HG02938 (cell line): ENCODE measurements around the gene CNBD2.
A peak's percentile ranks its signal among the peaks of the same experiment; 100 is the strongest.
"Not testable (repeated sequence)": the region's sequence is repeated elsewhere in the genome, so short reads cannot be mapped to it uniquely, and the experiment has no call there.

ENCODE experiments used
- ATAC-seq: cut with Tn5 transposase; IDR thresholded peaks from one replicate; pipeline ENCODE4 v1.9.1; 2021; ENCODE audit warnings: mild to moderate bottlenecking, moderate library complexity; ENCODE audit not compliant: unreplicated experiment

CNBD2 gene

GRCh38 chr20:36018208-36018988, 50.0 kb downstream of the CNBD2 start:
- ATAC-seq: no peak

GRCh38 chr20:36026131-36026530, 57.7 kb downstream of the CNBD2 start:
- not testable (repeated sequence) for ATAC-seq

GRCh38 chr20:36028106-36028808, 59.9 kb downstream of the CNBD2 start:
- no peak for ATAC-seq

- ATAC-seq: no peak
Measured at GRCh38 chr20:36030149-36030548, 61.8 kb downstream of the CNBD2 start.

DNA sequence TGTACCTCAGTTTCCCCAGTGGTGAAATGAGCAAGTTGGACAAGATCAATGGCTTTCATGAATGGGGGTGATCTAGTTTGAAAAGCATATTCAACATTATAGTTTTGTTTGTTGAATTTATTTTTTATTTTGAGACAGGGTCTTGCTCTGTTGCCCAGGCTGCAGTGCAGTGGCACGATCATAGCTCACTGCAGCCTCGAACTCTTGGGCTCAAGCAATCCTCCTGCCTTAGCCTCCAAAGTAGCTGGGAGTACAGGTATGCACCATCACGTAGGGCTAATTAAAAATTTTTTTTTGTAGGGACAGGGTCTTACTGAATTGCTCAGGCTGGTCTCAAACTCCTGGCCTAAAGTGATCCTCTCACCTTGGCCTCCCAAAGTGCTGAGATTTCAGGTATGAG, 63.4 kb downstream of the CNBD2 start:
- no peak for ATAC-seq

GRCh38 chr20:36034875-36035274, 66.5 kb downstream of the CNBD2 start:
- ATAC-seq: no peak

DNA sequence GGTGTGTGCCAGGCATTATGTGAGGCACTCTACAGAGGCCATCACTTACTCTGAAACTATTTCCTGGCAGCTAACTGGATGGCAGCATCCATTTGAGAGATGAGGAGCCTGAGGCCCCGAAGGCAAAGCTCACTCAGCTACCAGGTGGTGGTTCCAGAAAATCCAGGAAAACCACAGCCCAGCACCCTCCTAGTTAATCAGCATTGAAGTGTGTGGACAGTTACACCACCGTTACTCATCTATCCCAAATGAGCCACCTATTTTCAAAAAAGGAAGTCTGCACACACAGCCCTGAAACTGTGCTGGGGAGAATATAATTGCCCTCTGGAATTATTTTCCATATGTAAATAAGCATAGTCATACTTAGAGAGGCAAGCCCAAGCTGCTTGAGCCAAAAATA, 67.4 kb downstream of the CNBD2 start:
- ATAC-seq: no peak

GRCh38 chr20:36036688-36037087, 68.3 kb downstream of the CNBD2 start:
- ATAC-seq: no peak

GRCh38 chr20:36040571-36040970, 72.2 kb downstream of the CNBD2 start:
- no peak for ATAC-seq

- no peak for ATAC-seq
Measured at GRCh38 chr20:36043441-36043840, 75.1 kb downstream of the CNBD2 start.

GRCh38 chr20:36043892-36044515, 75.6 kb downstream of the CNBD2 start:
- ATAC-seq: no peak

DNA sequence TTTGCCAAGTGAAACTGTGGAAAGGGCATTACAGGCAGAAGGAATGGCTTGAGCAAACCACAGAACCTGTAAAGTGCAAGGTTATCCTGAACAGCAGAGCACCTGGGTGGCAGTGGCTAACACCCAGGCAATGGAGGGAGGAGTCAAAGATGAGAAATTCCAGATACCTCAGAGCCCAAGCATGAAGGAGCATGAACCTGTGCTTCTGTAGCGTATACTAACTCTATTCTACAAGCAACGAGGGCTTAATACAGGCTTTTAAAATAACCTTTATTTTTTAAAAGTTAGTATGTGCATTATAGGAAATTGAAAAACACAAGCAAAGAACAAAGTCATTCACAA, 77.0 kb downstream of the CNBD2 start:
- no peak for ATAC-seq

GRCh38 chr20:36046073-36046798, 77.8 kb downstream of the CNBD2 start:
- not testable (repeated sequence) for ATAC-seq

GRCh38 chr20:36049408-36049807, 81.0 kb downstream of the CNBD2 start:
- not testable (repeated sequence) for ATAC-seq

DNA sequence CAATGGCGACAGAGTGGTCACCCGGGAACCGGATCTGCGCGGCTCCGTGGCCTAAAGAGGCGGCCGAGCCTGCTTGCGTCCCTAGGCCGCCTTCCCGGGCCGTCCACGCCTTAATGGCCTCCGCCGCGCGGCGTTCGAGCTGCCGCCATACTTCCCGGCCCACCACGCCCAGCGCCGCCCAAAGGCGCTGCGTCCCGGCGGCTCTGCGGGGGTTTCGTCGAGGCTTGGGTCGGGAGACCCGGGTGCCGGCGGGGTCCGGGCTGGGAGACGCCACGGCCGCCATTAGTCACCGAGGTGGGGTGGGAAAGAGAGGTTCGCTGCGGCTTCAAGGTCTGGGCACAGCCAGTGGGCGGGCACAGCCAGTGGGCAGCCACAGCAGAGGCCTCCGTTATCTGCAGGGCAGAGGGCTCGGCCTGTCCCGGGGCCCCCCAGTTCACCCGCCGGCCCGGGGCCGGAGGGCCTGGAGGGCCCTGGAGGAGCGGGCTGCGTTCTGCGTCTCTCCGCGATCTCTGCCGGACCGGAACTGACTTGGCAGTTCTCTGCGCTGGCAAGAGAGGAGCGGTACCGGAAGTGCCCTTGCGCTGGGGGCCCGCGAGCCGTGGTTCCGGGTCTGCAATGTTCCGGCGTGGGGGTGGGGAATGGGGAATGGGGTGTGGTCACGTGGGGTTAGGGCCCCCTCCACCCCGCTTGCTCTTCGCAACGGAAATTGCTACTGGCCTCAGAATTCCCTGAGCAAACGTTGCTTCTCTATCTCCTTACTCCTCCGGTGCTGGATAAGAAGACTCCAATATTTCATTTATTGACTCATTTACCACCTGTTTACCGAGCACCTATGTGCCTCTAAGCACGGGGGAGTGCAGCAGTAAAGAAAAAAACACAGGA, 82.3 kb downstream of the CNBD2 start:
- ATAC-seq: peak; percentile 80

GRCh38 chr20:36051318-36052116, 83.1 kb downstream of the CNBD2 start:
- no peak for ATAC-seq

- no peak for ATAC-seq
Measured at GRCh38 chr20:36052117-36052513, 83.7 kb downstream of the CNBD2 start.

GRCh38 chr20:36053863-36054518, 85.6 kb downstream of the CNBD2 start:
- ATAC-seq: not testable (repeated sequence)

DNA sequence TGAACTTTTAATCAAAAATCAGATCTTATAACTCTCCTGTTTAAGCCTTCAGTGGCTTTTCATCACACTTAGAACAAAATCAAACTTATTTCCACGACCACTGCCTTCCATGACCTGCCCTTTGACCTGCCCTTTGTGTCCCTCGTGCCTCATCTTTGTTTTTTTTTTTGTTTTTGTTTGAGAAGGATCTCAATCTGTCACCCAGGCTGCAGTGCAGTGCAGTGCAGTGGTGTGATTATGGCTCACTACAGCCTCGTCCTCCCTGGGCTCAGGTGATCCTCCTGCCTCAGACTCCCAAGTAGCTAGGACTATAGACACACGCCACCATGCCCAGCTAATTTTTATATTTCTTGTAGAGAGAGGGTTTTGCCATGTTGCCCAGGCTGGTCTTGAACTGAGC, 86.8 kb downstream of the CNBD2 start:
- no peak for ATAC-seq
